ENCODE data around the gene TIE1. TPM values are rescaled to one million over a fixed set of nuclear protein-coding genes. Genes with fewer than 3 reads are reported as not detected.

TIE1 gene
- total and polyA plus RNA-seq, 2 experiments from 2014 or later = 0.21 TPM; not detected in 1

- no peak overlapping the region for H3K9ac ChIP-seq
- in situ Hi-C loops (cut with MboI) = no loop called here
- WGBS, 2 experiments (ENCODE audit: low coverage in 1 of 2, low lambda C conversion rate in 2 of 2, missing lambda C conversion rate in 2 of 2) = 77% methylated on average over 6 of the region's 6 CpGs
- no peak overlapping the region for H3K4me3 ChIP-seq
- TF ChIP-seq EZH2 (IDR thresholded peaks at IDR 0.05; ENCODE audit: insufficient read depth, poor library complexity, severe bottlenecking) = no peak
- TF ChIP-seq EZH2phosphoT487 (IDR thresholded peaks at IDR 0.05; ENCODE audit: insufficient read depth, low read depth) = no peak
- H3K27me3 ChIP-seq (replicated peaks; ENCODE audit: insufficient read depth) = no peaks in the 10 kb centered on the region; the same call in 1 of the 2 replicates
- DNase-seq = no peak
- no peak overlapping the region for H3K27ac ChIP-seq
- no peak overlapping the region for H3K4me2 ChIP-seq (ENCODE audit: unreplicated experiment)
- no peaks in the 10 kb centered on the region for H3K4me1 ChIP-seq (ENCODE audit: insufficient read depth)
- no peaks in the 10 kb centered on the region for H3F3A ChIP-seq (ENCODE audit: insufficient read depth)
- no peaks in the 10 kb centered on the region for H3K79me2 ChIP-seq (ENCODE audit: insufficient read depth)
- no peaks in the 10 kb centered on the region for H3K9me3 ChIP-seq (ENCODE audit: low read depth)
- H2AFZ ChIP-seq = no peak overlapping the region
- no peaks in the 10 kb centered on the region for H4K20me1 ChIP-seq (ENCODE audit: insufficient read depth)
- no peaks in the 10 kb centered on the region for H3K36me3 ChIP-seq (ENCODE audit: low read depth)
- no peaks in the 10 kb centered on the region for H3K9me2 ChIP-seq (ENCODE audit: insufficient read depth)
These were observed 21.1 kb upstream of the TIE1 start for GRCh38 chr1:43279666-43280065.

- Histone ChIP-seq H3K79me2 (ENCODE audit: insufficient read depth) (no peaks in the 10 kb centered on the region), H3K4me1 (ENCODE audit: insufficient read depth) (no peaks in the 10 kb centered on the region), H4K20me1 (ENCODE audit: insufficient read depth) (no peaks in the 10 kb centered on the region), H3K9ac (no peak overlapping the region), H3K27me3 (replicated peaks; ENCODE audit: insufficient read depth) (no peaks in the 10 kb centered on the region; the same call in 1 of the 2 replicates), H3K27ac (no peak overlapping the region), H3K4me3 (no peak overlapping the region), H3K9me2 (ENCODE audit: insufficient read depth) (no peaks in the 10 kb centered on the region), H3F3A (ENCODE audit: insufficient read depth) (no peaks in the 10 kb centered on the region), H3K4me2 (ENCODE audit: unreplicated experiment) (no peak overlapping the region), H3K36me3 (ENCODE audit: low read depth) (no peaks in the 10 kb centered on the region), H2AFZ (no peak overlapping the region), H3K9me3 (ENCODE audit: low read depth) (no peaks in the 10 kb centered on the region)
- WGBS, 2 experiments (ENCODE audit: low coverage in 1 of 2, low lambda C conversion rate in 2 of 2, missing lambda C conversion rate in 2 of 2) = 39 to 44% methylated on average over 2 of the region's 2 CpGs
- in situ Hi-C loops (cut with MboI) = no loop called here
- DNase-seq = no peak
- TF ChIP-seq EZH2phosphoT487 (IDR thresholded peaks at IDR 0.05; ENCODE audit: insufficient read depth, low read depth) = no peak
- no peak for TF ChIP-seq EZH2 (IDR thresholded peaks at IDR 0.05; ENCODE audit: insufficient read depth, poor library complexity, severe bottlenecking)
These were observed 20.1 kb upstream of the TIE1 start for GRCh38 chr1:43280692-43281091.

- 70 to 76% methylated on average over 14 to 15 of the region's 15 CpGs for WGBS, 2 experiments (ENCODE audit: low coverage in 1 of 2, low lambda C conversion rate in 2 of 2, missing lambda C conversion rate in 2 of 2)
- Histone ChIP-seq H3K4me3 (no peak overlapping the region), H3K27ac (no peak overlapping the region), H3K9ac (no peak overlapping the region), H3K4me1 (ENCODE audit: insufficient read depth) (no peaks in the 10 kb centered on the region), H3K27me3 (replicated peaks; ENCODE audit: insufficient read depth) (peaks cover under 1% of the 10 kb centered on the region), H3K79me2 (ENCODE audit: insufficient read depth) (no peaks in the 10 kb centered on the region), H3F3A (ENCODE audit: insufficient read depth) (no peaks in the 10 kb centered on the region), H3K4me2 (ENCODE audit: unreplicated experiment) (no peak overlapping the region), H4K20me1 (ENCODE audit: insufficient read depth) (no peaks in the 10 kb centered on the region), H3K9me3 (ENCODE audit: low read depth) (no peaks in the 10 kb centered on the region), H3K9me2 (ENCODE audit: insufficient read depth) (no peaks in the 10 kb centered on the region), H3K36me3 (ENCODE audit: low read depth) (no peaks in the 10 kb centered on the region), H2AFZ (no peak overlapping the region)
- no peak for TF ChIP-seq EZH2phosphoT487 (IDR thresholded peaks at IDR 0.05; ENCODE audit: insufficient read depth, low read depth)
- no peak for TF ChIP-seq EZH2 (IDR thresholded peaks at IDR 0.05; ENCODE audit: insufficient read depth, poor library complexity, severe bottlenecking)
- no peak for DNase-seq
- in situ Hi-C loops (cut with MboI) = no loop called here
These were observed 18.3 kb upstream of the TIE1 start for GRCh38 chr1:43282220-43283195.

- WGBS, 2 experiments (ENCODE audit: low coverage in 1 of 2, low lambda C conversion rate in 2 of 2, missing lambda C conversion rate in 2 of 2) = 52 to 68% methylated on average over 3 of the region's 3 CpGs
- no peak for DNase-seq
- TF ChIP-seq EZH2phosphoT487 (IDR thresholded peaks at IDR 0.05; ENCODE audit: insufficient read depth, low read depth) = no peak
- TF ChIP-seq EZH2 (IDR thresholded peaks at IDR 0.05; ENCODE audit: insufficient read depth, poor library complexity, severe bottlenecking) = no peak
- Histone ChIP-seq H3K36me3 (ENCODE audit: low read depth) (no peaks in the 10 kb centered on the region), H3K4me3 (no peak overlapping the region), H3K9me2 (ENCODE audit: insufficient read depth) (no peaks in the 10 kb centered on the region), H3K27ac (no peak overlapping the region), H3K79me2 (ENCODE audit: insufficient read depth) (no peaks in the 10 kb centered on the region), H3K9ac (no peak overlapping the region), H3F3A (ENCODE audit: insufficient read depth) (no peaks in the 10 kb centered on the region), H4K20me1 (ENCODE audit: insufficient read depth) (no peaks in the 10 kb centered on the region), H3K4me2 (ENCODE audit: unreplicated experiment) (no peak overlapping the region), H2AFZ (no peak overlapping the region), H3K4me1 (ENCODE audit: insufficient read depth) (no peaks in the 10 kb centered on the region), H3K9me3 (ENCODE audit: low read depth) (no peaks in the 10 kb centered on the region), H3K27me3 (replicated peaks; ENCODE audit: insufficient read depth) (peaks cover 9% of the 10 kb centered on the region)
- in situ Hi-C loops (cut with MboI) = no loop called here
These were observed 16.7 kb upstream of the TIE1 start for GRCh38 chr1:43284065-43284464.
